Loucy (cell line): Measurements from ENCODE around the gene RSRC1.

Source experiments
- H2AFZ ChIP-seq: fragments of 200-600 bp; sonication (generic); 2 replicates; pipeline ENCODE4 v1.6.0; 2016; ENCODE audit warnings: antibody characterized with exemption, mild to moderate bottlenecking, low read length, moderate library complexity
- H3F3A ChIP-seq: fragments of 200-600 bp; 2 replicates; pipeline ENCODE4 v1.6.0; 2016; ENCODE audit warnings: antibody characterized with exemption, low read depth, mild to moderate bottlenecking
- H3K27me3 ChIP-seq: fragments of 200-600 bp; sonication (generic); 2 replicates; pipeline ENCODE4 v1.6.1; 2014; ENCODE audit warnings: low read length, mild to moderate bottlenecking; ENCODE audit not compliant: insufficient read depth, poor library complexity, severe bottlenecking
- H3K36me3 ChIP-seq: fragments of 200-600 bp; sonication (generic); 2 replicates; pipeline ENCODE4 v1.6.1; 2016; ENCODE audit warnings: low read length; ENCODE audit not compliant: insufficient read depth
- H3K4me1 ChIP-seq: fragments of 200-600 bp; sonication (generic); 2 replicates; pipeline ENCODE4 v1.5.1; 2014; ENCODE audit warnings: low read length, mild to moderate bottlenecking; ENCODE audit not compliant: insufficient read depth, poor library complexity, severe bottlenecking
- H3K4me2 ChIP-seq: fragments of 200-600 bp; sonication (generic); 2 replicates; pipeline ENCODE4 v1.6.0; 2014; ENCODE audit warnings: antibody characterized with exemption, low read length, low read depth, mild to moderate bottlenecking; ENCODE audit not compliant: poor library complexity, severe bottlenecking
- H3K4me3 ChIP-seq: fragments of 200-600 bp; sonication (generic); 2 replicates; pipeline ENCODE4 v1.5.1; 2014; ENCODE audit warnings: low read length, mild to moderate bottlenecking, mixed read lengths; ENCODE audit not compliant: poor library complexity, severe bottlenecking
- H3K79me2 ChIP-seq: fragments of 200-600 bp; sonication (generic); 2 replicates; pipeline ENCODE4 v1.6.1; 2014; ENCODE audit warnings: low read length; ENCODE audit not compliant: insufficient read depth
- H3K9ac ChIP-seq: fragments of 200-600 bp; sonication (generic); 2 replicates; pipeline ENCODE4 v1.6.0; 2014; ENCODE audit warnings: mild to moderate bottlenecking, low read depth, low read length, moderate library complexity; ENCODE audit not compliant: poor library complexity, severe bottlenecking
- H3K9me2 ChIP-seq: fragments of 200-600 bp; sonication (generic); replicated peaks from 2 replicates; pipeline ENCODE4 v1.6.1; 2016; ENCODE audit warnings: low read depth, low read length, mixed read lengths
- H3K9me3 ChIP-seq: fragments of 200-600 bp; sonication (generic); 2 replicates; pipeline ENCODE4 v1.6.1; 2014; ENCODE audit warnings: mild to moderate bottlenecking, antibody characterized with exemption, low read length, low read depth; ENCODE audit not compliant: insufficient read depth
- H4K20me1 ChIP-seq: fragments of 200-600 bp; sonication (generic); 2 replicates; pipeline ENCODE4 v1.6.0; 2014; ENCODE audit warnings: antibody characterized with exemption, low read length, mild to moderate bottlenecking; ENCODE audit not compliant: insufficient read depth, poor library complexity, severe bottlenecking
- EZH2phosphoT487 ChIP-seq: fragments of 200-600 bp; IDR thresholded peaks from 2 replicates; pipeline ENCODE4 v1.6.1; 2018; ENCODE audit warnings: antibody characterized with exemption, mild to moderate bottlenecking, moderate library complexity, borderline replicate concordance
- TF ChIP-seq, protein P1 (sequence below): fragments of 200-600 bp; sonication (generic); conservative IDR thresholded peaks from 2 replicates; pipeline ENCODE4 v1.5.1; 2014; ENCODE audit warnings: mild to moderate bottlenecking, antibody characterized with exemption, low read length

The RSRC1 gene

DNA sequence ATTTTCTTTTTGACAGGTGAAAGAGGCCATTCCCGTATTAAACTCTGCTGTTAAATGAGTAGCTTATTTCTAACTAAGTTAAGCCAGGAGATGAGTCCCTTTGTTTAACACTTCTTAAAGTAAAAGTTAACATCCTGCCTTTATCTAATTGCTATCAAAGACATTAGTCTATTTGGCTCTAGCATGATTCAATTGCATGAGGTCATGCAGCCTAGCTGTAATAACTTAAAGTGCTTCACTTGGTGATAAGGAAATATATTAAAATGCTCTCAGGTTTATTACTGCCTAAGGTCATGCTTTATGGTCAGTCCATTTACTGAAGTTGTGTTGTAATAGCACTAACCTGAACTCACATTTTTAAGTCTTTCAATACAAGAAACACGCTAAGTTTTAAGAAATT, 378.8 kb downstream of the RSRC1 start:
- no peaks in the 10 kb centered on the region for H4K20me1 ChIP-seq
- no peaks in the 10 kb centered on the region for H3K79me2 ChIP-seq
- no peak overlapping the region for H2AFZ ChIP-seq
- no peak overlapping the region for H3K4me2 ChIP-seq
- TF ChIP-seq EZH2phosphoT487 = no peak
- TF ChIP-seq, protein P1, sequence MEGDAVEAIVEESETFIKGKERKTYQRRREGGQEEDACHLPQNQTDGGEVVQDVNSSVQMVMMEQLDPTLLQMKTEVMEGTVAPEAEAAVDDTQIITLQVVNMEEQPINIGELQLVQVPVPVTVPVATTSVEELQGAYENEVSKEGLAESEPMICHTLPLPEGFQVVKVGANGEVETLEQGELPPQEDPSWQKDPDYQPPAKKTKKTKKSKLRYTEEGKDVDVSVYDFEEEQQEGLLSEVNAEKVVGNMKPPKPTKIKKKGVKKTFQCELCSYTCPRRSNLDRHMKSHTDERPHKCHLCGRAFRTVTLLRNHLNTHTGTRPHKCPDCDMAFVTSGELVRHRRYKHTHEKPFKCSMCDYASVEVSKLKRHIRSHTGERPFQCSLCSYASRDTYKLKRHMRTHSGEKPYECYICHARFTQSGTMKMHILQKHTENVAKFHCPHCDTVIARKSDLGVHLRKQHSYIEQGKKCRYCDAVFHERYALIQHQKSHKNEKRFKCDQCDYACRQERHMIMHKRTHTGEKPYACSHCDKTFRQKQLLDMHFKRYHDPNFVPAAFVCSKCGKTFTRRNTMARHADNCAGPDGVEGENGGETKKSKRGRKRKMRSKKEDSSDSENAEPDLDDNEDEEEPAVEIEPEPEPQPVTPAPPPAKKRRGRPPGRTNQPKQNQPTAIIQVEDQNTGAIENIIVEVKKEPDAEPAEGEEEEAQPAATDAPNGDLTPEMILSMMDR = no peak
- H3K4me3 ChIP-seq = no peak overlapping the region
- H3K4me1 ChIP-seq = peaks cover 3% of the 10 kb centered on the region
- no peaks in the 10 kb centered on the region for H3K36me3 ChIP-seq
- H3K9me3 ChIP-seq = peaks cover 9% of the 10 kb centered on the region; the same call in 1 of the 2 replicates
- no peaks in the 10 kb centered on the region for H3K27me3 ChIP-seq
- H3K9me2 ChIP-seq = no peaks in the 10 kb centered on the region
- no peak overlapping the region for H3K9ac ChIP-seq
- no peaks in the 10 kb centered on the region for H3F3A ChIP-seq

DNA sequence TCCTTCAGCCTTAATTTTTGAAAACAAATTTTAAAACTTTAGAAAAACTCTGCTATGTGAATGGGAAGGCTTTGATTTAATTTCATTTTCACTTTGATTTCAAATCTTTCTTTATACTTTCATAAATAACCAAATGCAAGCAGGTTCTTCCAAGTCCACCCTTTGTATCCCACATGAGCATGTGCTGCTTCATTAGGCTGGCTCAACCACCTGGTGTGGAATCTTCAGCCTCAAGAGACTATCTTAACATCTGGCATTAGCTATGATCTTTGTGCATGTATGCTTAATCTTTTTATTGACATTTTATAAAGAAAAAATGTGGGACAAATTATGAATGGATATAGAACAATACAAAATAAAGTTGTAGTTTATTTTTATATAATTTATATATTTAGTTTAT, 379.3 kb downstream of the RSRC1 start:
- H2AFZ ChIP-seq = no peak overlapping the region
- H3K4me2 ChIP-seq = no peak overlapping the region
- TF ChIP-seq, protein P1 = no peak
- no peak for TF ChIP-seq EZH2phosphoT487
- no peaks in the 10 kb centered on the region for H3K36me3 ChIP-seq
- peaks cover 3% of the 10 kb centered on the region for H3K4me1 ChIP-seq
- no peaks in the 10 kb centered on the region for H4K20me1 ChIP-seq
- H3K79me2 ChIP-seq = no peaks in the 10 kb centered on the region
- no peaks in the 10 kb centered on the region for H3F3A ChIP-seq
- no peak overlapping the region for H3K4me3 ChIP-seq
- H3K9me2 ChIP-seq = no peaks in the 10 kb centered on the region
- H3K9ac ChIP-seq = no peak overlapping the region
- peaks cover 9% of the 10 kb centered on the region; the same call in 1 of the 2 replicates for H3K9me3 ChIP-seq
- no peaks in the 10 kb centered on the region for H3K27me3 ChIP-seq

DNA sequence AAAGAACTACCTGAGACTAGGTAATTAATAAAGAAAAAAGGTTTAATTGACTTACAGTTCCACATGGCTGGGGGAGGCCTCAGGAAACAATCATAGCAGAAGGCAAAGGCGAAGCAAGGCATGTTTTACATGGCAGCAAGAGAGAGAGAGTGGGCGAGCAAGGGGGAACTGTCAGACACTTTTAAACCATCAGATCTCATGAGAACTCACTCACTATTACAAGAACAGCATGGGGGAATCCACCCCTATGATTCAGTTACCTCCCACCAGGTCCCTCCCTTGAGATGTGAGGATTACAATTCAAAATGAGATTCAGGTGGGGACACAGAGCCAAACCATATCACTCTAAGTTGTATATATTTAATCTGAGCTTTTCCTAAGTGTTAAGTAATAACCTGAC, 382.1 kb downstream of the RSRC1 start:
- no peaks in the 10 kb centered on the region for H3F3A ChIP-seq
- H3K79me2 ChIP-seq = no peaks in the 10 kb centered on the region
- TF ChIP-seq, protein P1 = no peak
- TF ChIP-seq EZH2phosphoT487 = no peak
- H2AFZ ChIP-seq = no peak overlapping the region
- H3K27me3 ChIP-seq = no peaks in the 10 kb centered on the region
- peaks cover 3% of the 10 kb centered on the region for H3K4me1 ChIP-seq
- peaks cover 9% of the 10 kb centered on the region; the same call in 1 of the 2 replicates for H3K9me3 ChIP-seq
- no peaks in the 10 kb centered on the region for H3K9me2 ChIP-seq
- H3K4me2 ChIP-seq = no peak overlapping the region
- H3K4me3 ChIP-seq = no peak overlapping the region
- H3K36me3 ChIP-seq = no peaks in the 10 kb centered on the region
- H4K20me1 ChIP-seq = no peaks in the 10 kb centered on the region
- no peak overlapping the region for H3K9ac ChIP-seq
